Measurements from ENCODE around the gene CELSR3. TPM values are rescaled to one million over a fixed set of nuclear protein-coding genes. Genes with fewer than 3 reads are reported as not detected.

The CELSR3 gene
- total RNA-seq, 1 experiment from 2014 or later: 0.79 TPM

Small RNA genes lying within 50 kb of the gene (small RNA-seq; reads per million reads assigned to genes)
- 0 reads per million in 2 experiments for gene AC141002.1

Other genes with a start within 250 kb of the CELSR3 start
- 4.3 and 5.6 TPM in 2 replicates for gene PLXNB1, start 232.8 kb downstream of the CELSR3 start, total RNA-seq (2014; rRNA removed; shearing (Covaris generic))
- gene CCDC51, start 222.8 kb downstream of the CELSR3 start, total RNA-seq (2014; rRNA removed; shearing (Covaris generic)): 16.2 and 20.5 TPM in 2 replicates
- gene TMA7, start 222.6 kb downstream of the CELSR3 start, total RNA-seq (2014; rRNA removed; shearing (Covaris generic)): 392 and 447 TPM in 2 replicates
- gene ATRIP, start 216.1 kb downstream of the CELSR3 start, total RNA-seq (2014; rRNA removed; shearing (Covaris generic)): 5.6 and 5.9 TPM in 2 replicates
- gene SHISA5, start 158.7 kb downstream of the CELSR3 start, total RNA-seq (2014; rRNA removed; shearing (Covaris generic)): 124 and 139 TPM in 2 replicates
- 5.7 and 6.8 TPM in 2 replicates for gene PFKFB4, start 106.1 kb downstream of the CELSR3 start, total RNA-seq (2014; rRNA removed; shearing (Covaris generic))
- gene UCN2, start 99.1 kb downstream of the CELSR3 start, total RNA-seq (2014; rRNA removed; shearing (Covaris generic)): not detected in 2 replicates
- 0.63 and 4.2 TPM in 2 replicates for gene COL7A1, start 67.6 kb downstream of the CELSR3 start, total RNA-seq (2014; rRNA removed; shearing (Covaris generic))
- 193 and 196 TPM in 2 replicates for gene UQCRC1, start 53.2 kb downstream of the CELSR3 start, total RNA-seq (2014; rRNA removed; shearing (Covaris generic))
- gene TMEM89, start 41.1 kb downstream of the CELSR3 start, total RNA-seq (2014; rRNA removed; shearing (Covaris generic)): not detected in 2 replicates
- gene SLC26A6, start 27.4 kb downstream of the CELSR3 start, total RNA-seq (2014; rRNA removed; shearing (Covaris generic)): 7.7 and 9.4 TPM in 2 replicates
- gene NCKIPSD, start 23.0 kb upstream of the CELSR3 start, total RNA-seq (2014; rRNA removed; shearing (Covaris generic)): 15.9 and 17.2 TPM in 2 replicates
- gene IP6K2, start 54.3 kb upstream of the CELSR3 start, total RNA-seq (2014; rRNA removed; shearing (Covaris generic)): 45.0 and 56.3 TPM in 2 replicates
- 20.5 and 23.1 TPM in 2 replicates for gene PRKAR2A, start 185.0 kb upstream of the CELSR3 start, total RNA-seq (2014; rRNA removed; shearing (Covaris generic))
- 9.4 and 11.6 TPM in 2 replicates for gene SLC25A20, start 236.0 kb upstream of the CELSR3 start, total RNA-seq (2014; rRNA removed; shearing (Covaris generic))

Measured in NCI-H460 (cell line).